Endothelial cell of umbilical vein (primary cell): Measurements from ENCODE around the gene SIPA1L3. TPM values are rescaled to one million over a fixed set of nuclear protein-coding genes. Genes with fewer than 3 reads are reported as not detected.

ENCODE experiments used
- BruUV-seq: library from RNA; stranded (reverse); fragments of 400-500 nt; replicated peaks from 2 replicates; lab custom pipeline; 2021; lab: Mats Ljungman, UMichigan
- CTCF ChIA-PET: fragments of 300-600, 350-600 bp; sonication (Branson Sonifier 250); formaldehyde crosslinking; loops from one replicate; lab custom pipeline; 2021; ENCODE audit warnings: antibody characterized with exemption, inconsistent platforms; lab: Charles Lee
- POLR2A ChIA-PET: fragments of 300-600, 350-600 bp; sonication (Branson Sonifier 250); formaldehyde crosslinking; loops from one replicate; lab custom pipeline; 2021; ENCODE audit warnings: antibody characterized with exemption, inconsistent platforms; lab: Charles Lee
- DNase-seq: peaks from one replicate; pipeline ENCODE4 v3.0.0-alpha.2; 2011; ENCODE audit warnings: low read depth, low spot score
- FAIRE-seq: peaks from 2 replicates; lab custom pipeline; 2011; peaks lifted over from hg19 to GRCh38; lab: Jason Lieb, UNC
- H2AFZ ChIP-seq: 2 replicates; pipeline ENCODE4 v1.6.0; 2012; ENCODE audit warnings: low read depth, low read length, control low read depth, inconsistent platforms
- H3K27ac ChIP-seq: 2 replicates; pipeline ENCODE4 v1.5.1; 2011; ENCODE audit warnings: low read depth, mild to moderate bottlenecking, control low read depth, low read length, moderate library complexity; ENCODE audit not compliant: insufficient read depth
- H3K27me3 ChIP-seq, 2 experiments: 2 replicates each; pipeline versions ENCODE4 v1.6.0 to v1.6.1; 2011; ENCODE audit warnings: low read length in 2 of 2, mixed read lengths in 1 of 2; ENCODE audit not compliant: control insufficient read depth in 2 of 2, insufficient read depth in 2 of 2
- H3K36me3 ChIP-seq, 2 experiments: 2 replicates in 1 of 2; 3 replicates in 1 of 2; pipeline ENCODE4 v1.5.1; 2011; ENCODE audit warnings: low read length in 2 of 2, mild to moderate bottlenecking in 1 of 2, moderate library complexity in 1 of 2; ENCODE audit not compliant: control insufficient read depth in 2 of 2, insufficient read depth in 2 of 2; ENCODE audit errors: extremely low read depth in 1 of 2
- H3K4me1 ChIP-seq: 3 replicates; pipeline ENCODE4 v1.5.1; 2011; ENCODE audit warnings: mild to moderate bottlenecking, low read length; ENCODE audit not compliant: control insufficient read depth, insufficient read depth; ENCODE audit errors: extremely low read depth
- H3K4me2 ChIP-seq: 2 replicates; pipeline ENCODE4 v1.6.1; 2011; ENCODE audit warnings: low read length, control low read depth, mixed read lengths; ENCODE audit not compliant: insufficient read depth
- H3K4me3 ChIP-seq, 3 experiments: fragments of 200-600 bp in 1 of 3; sonication (generic), shearing (Covaris generic) in 1 of 3; replicated peaks in 1 of 3; 2 replicates each; pipeline ENCODE4 v1.5.1; 2011 to 2016; ENCODE audit warnings: control low read depth in 3 of 3, low read length in 3 of 3, mild to moderate bottlenecking in 2 of 3, inconsistent platforms in 1 of 3, low read depth in 1 of 3, moderate library complexity in 1 of 3; ENCODE audit not compliant: insufficient read depth in 1 of 3
- H3K79me2 ChIP-seq: 2 replicates; pipeline ENCODE4 v1.6.0; 2012; ENCODE audit warnings: low read length, inconsistent platforms; ENCODE audit not compliant: control insufficient read depth, insufficient read depth
- H3K9ac ChIP-seq: replicated peaks from 2 replicates; pipeline ENCODE3; 2011; ENCODE audit warnings: low read length, control low read depth; ENCODE audit not compliant: insufficient read depth; ENCODE audit errors: extremely low read depth
- H3K9me1 ChIP-seq: replicated peaks from 3 replicates; pipeline ENCODE4 v1.6.0; 2011; ENCODE audit warnings: mild to moderate bottlenecking, low read length; ENCODE audit not compliant: control insufficient read depth, insufficient read depth; ENCODE audit errors: extremely low read depth
- H3K9me3 ChIP-seq: replicated peaks from 2 replicates; pipeline ENCODE4 v1.5.1; 2012; ENCODE audit warnings: low read length, inconsistent platforms; ENCODE audit not compliant: control insufficient read depth, insufficient read depth
- H4K20me1 ChIP-seq: replicated peaks from 2 replicates; pipeline ENCODE3; 2011; ENCODE audit warnings: mild to moderate bottlenecking, low read length; ENCODE audit not compliant: control insufficient read depth, insufficient read depth; ENCODE audit errors: extremely low read depth
- CTCF ChIP-seq, 2 donors: IDR thresholded peaks; 1 replicate in 1 of 2; 2 replicates in 1 of 2; pipeline ENCODE4 v1.5.1; 2011; ENCODE audit warnings: low read length in 2 of 2, mild to moderate bottlenecking in 2 of 2, moderate library complexity in 2 of 2, control low read depth in 1 of 2, inconsistent platforms in 1 of 2, low read depth in 1 of 2; ENCODE audit not compliant: insufficient read depth in 1 of 2; ENCODE audit errors: extremely low read depth in 1 of 2
- EZH2 ChIP-seq: IDR thresholded peaks from 2 replicates; pipeline ENCODE4 v1.6.1; 2012; ENCODE audit warnings: borderline replicate concordance, low read depth, mild to moderate bottlenecking, moderate library complexity, low read length, inconsistent platforms; ENCODE audit not compliant: severe bottlenecking
- FOS ChIP-seq: IDR thresholded peaks from 2 replicates; pipeline ENCODE4 v1.6.1; 2011; ENCODE audit warnings: mild to moderate bottlenecking, low read length, moderate library complexity, borderline replicate concordance; ENCODE audit not compliant: insufficient read depth
- GATA2 ChIP-seq: IDR thresholded peaks from 2 replicates; pipeline ENCODE4 v1.7.0; 2011; ENCODE audit warnings: low read depth, mild to moderate bottlenecking, moderate library complexity, mixed read lengths, low read length; ENCODE audit not compliant: insufficient read length, insufficient read depth
- JUN ChIP-seq: IDR thresholded peaks from 2 replicates; pipeline ENCODE4 v1.6.1; 2011; ENCODE audit warnings: borderline replicate concordance, low read depth; ENCODE audit not compliant: insufficient read length, insufficient read depth
- MAX ChIP-seq: IDR thresholded peaks from 2 replicates; pipeline ENCODE4 v1.6.1; 2011; ENCODE audit not compliant: insufficient read depth, insufficient read length
- MYC ChIP-seq: IDR thresholded peaks from one replicate; pipeline ENCODE4 v1.6.1; 2011; ENCODE audit warnings: mild to moderate bottlenecking, low read depth, low read length
- POLR2A ChIP-seq: IDR thresholded peaks from 2 replicates; pipeline ENCODE4 v1.6.1; 2012; ENCODE audit warnings: low read depth, mild to moderate bottlenecking, control low read depth, low read length
- POLR2AphosphoS5 ChIP-seq: IDR thresholded peaks from 2 replicates; pipeline ENCODE4 v1.6.1; 2012; ENCODE audit warnings: low read depth, mild to moderate bottlenecking, control low read depth, low read length, moderate library complexity; ENCODE audit not compliant: insufficient read depth
- dilution Hi-C: fragments of 300-500 bp; cut with MboI; formaldehyde crosslinking; loops from one replicate; pipeline ENCODE4 v1.15.0; 2019; ENCODE audit warnings: low sequenced_read_pairs; ENCODE audit not compliant: extremely low pct_ligation_motif_present
- intact Hi-C: fragments of 100-400 bp; cut with micrococcal nuclease; formaldehyde crosslinking; loops from one replicate; pipeline ENCODE4 v1.10.0; 2022
- polyA plus RNA-seq, 4 experiments: library from polyadenylated mRNA; depleted of rRNA in 3 of 4; stranded (reverse) in 3 of 4; unstranded in 1 of 4; fragments of >200 nt; gene quantifications; 2 replicates each; pipeline versions ENCODE4 v1.2.1 to v1.2.3, GENCODE V29; 2011 to 2012; ENCODE audit warnings: missing spikeins in 1 of 4
- total RNA-seq: library from RNA; stranded (reverse); gene quantifications from 2 replicates; pipeline ENCODE4 v1.2.3, GENCODE V29; 2021

The SIPA1L3 gene
- total and polyA plus RNA-seq, 2 donors (not counting 3 experiments of a cell fraction or from before 2014, with no cell fraction given) = 14.2 to 47.2 TPM

- Histone ChIP-seq H3K9ac (no peak overlapping the region), H3K4me3 (no peak overlapping the region), H2AFZ (no peak overlapping the region), H3K9me1 (no peaks in the 10 kb centered on the region), H3K27ac (no peak overlapping the region), H3K36me3 (no peaks in the 10 kb centered on the region), H3K79me2 (peaks cover 14% of the 10 kb centered on the region), H3K4me1 (peaks cover 38% of the 10 kb centered on the region), H3K27me3 (no peaks in the 10 kb centered on the region), H3K9me3 (no peaks in the 10 kb centered on the region), H3K4me2 (no peak overlapping the region), H4K20me1 (no peaks in the 10 kb centered on the region)
- DNase-seq (no peak), FAIRE-seq (no peak)
- no peak for TF ChIP-seq FOS
- TF ChIP-seq MAX = no peak
- no peak for TF ChIP-seq CTCF (IDR thresholded peaks at IDR 0.05; ENCODE audit: extremely low read depth in 1 of 2, insufficient read depth in 1 of 2, low read depth in 1 of 2, low read length in 2 of 2)
- no peak for TF ChIP-seq EZH2
- TF ChIP-seq JUN = no peak
- TF ChIP-seq POLR2A = no peak
- no peak for TF ChIP-seq POLR2AphosphoS5
- TF ChIP-seq GATA2 = no peak
- no peak for TF ChIP-seq MYC
- BruUV-seq = no TSS peak
- dilution Hi-C loops = no loop called here
- ChIA-PET CTCF (interaction anchor here (0.7 to 3.4 kb wide), 6 partner anchors 9 to 117 kb away, joined by 3 to 15 read pairs (median 4); no protein-coding TSS in a partner anchor), POLR2A (interaction anchor here (2.2 kb wide), 1 partner anchor 15 kb away, joined by 17 read pairs; no protein-coding TSS in a partner anchor)
- intact Hi-C loops = no loop called here
These were observed 111.8 kb downstream of the SIPA1L3 start for GRCh38 chr19:38018694-38019395.
